GM19395 (cell line): Measurements from ENCODE around the gene ELOB.
"Not testable (repeated sequence)": the region's sequence is repeated elsewhere in the genome, so short reads cannot be mapped to it uniquely, and the experiment has no call there.

Experiments used
- ATAC-seq: cut with Tn5 transposase; IDR thresholded peaks from one replicate; pipeline ENCODE4 v1.9.1; 2021; ENCODE audit warnings: mild to moderate bottlenecking, moderate library complexity; ENCODE audit not compliant: unreplicated experiment

ELOB gene

DNA sequence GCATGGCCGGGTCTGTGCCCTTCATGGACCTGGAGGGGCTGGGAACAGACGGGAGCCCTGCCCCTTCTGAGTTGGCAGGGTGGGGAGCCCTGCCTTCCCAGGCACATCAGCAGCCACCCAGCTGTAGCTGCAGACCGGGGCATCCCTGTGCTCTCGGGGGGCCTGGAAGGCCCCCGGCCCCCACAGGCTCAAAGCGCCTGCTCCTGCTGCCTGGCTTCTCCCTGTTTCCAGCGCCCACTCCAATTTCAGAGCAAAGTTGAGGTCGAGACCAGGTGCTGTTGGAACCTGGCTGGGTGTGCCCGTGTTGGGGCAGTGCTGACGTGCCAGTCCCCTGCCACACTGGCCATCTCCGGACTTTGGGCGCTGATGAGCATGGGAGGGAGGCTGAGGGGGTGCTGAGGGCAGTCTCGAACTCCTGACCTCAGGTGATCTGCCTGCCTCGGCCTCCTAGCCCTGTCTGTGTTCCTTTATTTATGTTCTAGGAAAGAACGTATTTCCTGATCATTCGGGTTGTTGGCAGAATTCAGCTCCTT lies 52.2 kb downstream of the ELOB start:
- ATAC-seq, result no peak

GRCh38 chr16:2724088-2724676 lies 52.9 kb downstream of the ELOB start:
- ATAC-seq, result no peak

- ATAC-seq, result not testable (repeated sequence)
Observed at GRCh38 chr16:2721634-2722173, 55.4 kb downstream of the ELOB start.
